HG03025 (cell line): Measurements from ENCODE around the gene MRPL37.

ENCODE experiments used
- ATAC-seq: cut with Tn5 transposase; IDR thresholded peaks from one replicate; pipeline ENCODE4 v1.9.1; 2021; ENCODE audit warnings: mild to moderate bottlenecking, moderate library complexity; ENCODE audit not compliant: unreplicated experiment, low FRiP score

MRPL37 gene

GRCh38 chr1:54238353-54239034 lies 38.5 kb downstream of the MRPL37 start:
- no peak for ATAC-seq

- ATAC-seq = no peak
These were observed 39.0 kb downstream of the MRPL37 start for GRCh38 chr1:54239035-54239383.

GRCh38 chr1:54239631-54240031 lies 39.7 kb downstream of the MRPL37 start:
- no peak for ATAC-seq

GRCh38 chr1:54240741-54241335 lies 40.9 kb downstream of the MRPL37 start:
- ATAC-seq = no peak

- no peak for ATAC-seq
These were observed 41.4 kb downstream of the MRPL37 start for GRCh38 chr1:54241364-54241763.

GRCh38 chr1:54243022-54243421 lies 43.1 kb downstream of the MRPL37 start:
- ATAC-seq = no peak

GRCh38 chr1:54244655-54245054 lies 44.7 kb downstream of the MRPL37 start:
- ATAC-seq = no peak

- ATAC-seq = no peak
These were observed 45.5 kb downstream of the MRPL37 start for GRCh38 chr1:54245501-54245900.

- ATAC-seq = no peak
These were observed 46.3 kb downstream of the MRPL37 start for GRCh38 chr1:54246116-54246721.

GRCh38 chr1:54247863-54248515 lies 48.0 kb downstream of the MRPL37 start:
- no peak for ATAC-seq

GRCh38 chr1:54248966-54249365 lies 49.0 kb downstream of the MRPL37 start:
- ATAC-seq = no peak

- ATAC-seq = no peak
These were observed 50.0 kb downstream of the MRPL37 start for GRCh38 chr1:54249819-54250435.

- no peak for ATAC-seq
These were observed 50.7 kb downstream of the MRPL37 start for GRCh38 chr1:54250670-54251069.

- ATAC-seq = no peak
These were observed 52.5 kb downstream of the MRPL37 start for GRCh38 chr1:54252371-54252936.

- no peak for ATAC-seq
These were observed 53.5 kb downstream of the MRPL37 start for GRCh38 chr1:54253480-54253879.

- no peak for ATAC-seq
These were observed 54.1 kb downstream of the MRPL37 start for GRCh38 chr1:54254055-54254454.

- no peak for ATAC-seq
These were observed 55.2 kb downstream of the MRPL37 start for GRCh38 chr1:54255026-54255702.

GRCh38 chr1:54256522-54257345 lies 56.8 kb downstream of the MRPL37 start:
- no peak for ATAC-seq

GRCh38 chr1:54257346-54257620 lies 57.3 kb downstream of the MRPL37 start:
- ATAC-seq = no peak

GRCh38 chr1:54257876-54258275 lies 57.9 kb downstream of the MRPL37 start:
- no peak for ATAC-seq
